Liver (tissue), 3 donors: Measurements from ENCODE around the gene PTBP3.

Experiments used
- CTCF ChIP-seq: fragments of 150-350 bp; IDR thresholded peaks from 2 replicates; pipeline ENCODE4 v1.5.1; 2017; ENCODE audit warnings: improper control_type of control experiment, low read depth, low read length; ENCODE audit not compliant: missing input control
- MAX ChIP-seq: IDR thresholded peaks from 2 replicates; pipeline ENCODE4 v1.6.1; 2016; ENCODE audit warnings: antibody characterized with exemption
- NR2F2 ChIP-seq: IDR thresholded peaks from 2 replicates; pipeline ENCODE4 v1.6.1; 2016; ENCODE audit warnings: antibody characterized with exemption
- REST ChIP-seq: IDR thresholded peaks from 2 replicates; pipeline ENCODE4 v1.6.1; 2016; ENCODE audit warnings: antibody characterized with exemption, mild to moderate bottlenecking
- SP1 ChIP-seq: IDR thresholded peaks from 2 replicates; pipeline ENCODE4 v1.6.1; 2018; ENCODE audit warnings: antibody characterized with exemption, mild to moderate bottlenecking
- YY1 ChIP-seq: IDR thresholded peaks from 2 replicates; pipeline ENCODE4 v1.6.1; 2016; ENCODE audit warnings: antibody characterized with exemption, mild to moderate bottlenecking
- ZBTB33 ChIP-seq: IDR thresholded peaks from 2 replicates; pipeline ENCODE4 v1.6.1; 2016; ENCODE audit warnings: antibody characterized with exemption
- donor health status: healthy.
- donor health status: healthy.

- TF ChIP-seq CTCF (no peak), REST (no peak), YY1 (no peak), SP1 (no peak), MAX (no peak), ZBTB33 (no peak), NR2F2 (no peak)
Measured at GRCh38 chr9:112288029-112288428, 45.4 kb downstream of the PTBP3 start.
